Activated gamma-delta T cell (primary cell): Measurements from ENCODE around the gene YTHDF1.

Source experiments
- DNase-seq: peaks from one replicate; lab custom pipeline; 2025; lab: John Stamatoyannopoulos, UW

The YTHDF1 gene

DNA sequence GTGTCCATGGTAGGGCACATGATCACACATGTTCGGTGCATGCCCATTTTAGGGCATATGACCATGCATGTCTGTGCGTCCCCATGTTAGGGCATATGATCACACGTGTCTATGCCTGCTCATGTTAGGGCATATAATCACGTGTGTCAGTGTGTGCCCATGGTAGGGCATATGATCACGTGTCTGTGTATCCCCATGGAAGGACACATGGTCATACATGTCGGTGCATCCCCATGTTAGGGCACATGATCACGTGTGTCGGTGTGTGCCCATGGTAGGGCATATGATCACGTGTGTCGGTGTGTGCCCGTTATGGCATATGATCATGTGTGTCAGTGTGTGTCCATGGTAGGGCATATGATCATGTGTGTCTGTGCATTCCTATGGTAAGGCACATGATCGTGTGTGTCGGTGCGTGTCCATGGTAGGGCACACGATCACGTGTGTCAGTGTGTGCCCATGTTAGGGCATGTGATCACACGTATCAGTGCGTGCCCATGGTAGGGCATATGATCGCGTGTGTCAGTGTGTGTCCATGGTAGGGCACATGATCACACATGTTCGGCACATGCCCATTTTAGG is 30.6 kb downstream of the YTHDF1 start:
- DNase-seq = no peak

DNA sequence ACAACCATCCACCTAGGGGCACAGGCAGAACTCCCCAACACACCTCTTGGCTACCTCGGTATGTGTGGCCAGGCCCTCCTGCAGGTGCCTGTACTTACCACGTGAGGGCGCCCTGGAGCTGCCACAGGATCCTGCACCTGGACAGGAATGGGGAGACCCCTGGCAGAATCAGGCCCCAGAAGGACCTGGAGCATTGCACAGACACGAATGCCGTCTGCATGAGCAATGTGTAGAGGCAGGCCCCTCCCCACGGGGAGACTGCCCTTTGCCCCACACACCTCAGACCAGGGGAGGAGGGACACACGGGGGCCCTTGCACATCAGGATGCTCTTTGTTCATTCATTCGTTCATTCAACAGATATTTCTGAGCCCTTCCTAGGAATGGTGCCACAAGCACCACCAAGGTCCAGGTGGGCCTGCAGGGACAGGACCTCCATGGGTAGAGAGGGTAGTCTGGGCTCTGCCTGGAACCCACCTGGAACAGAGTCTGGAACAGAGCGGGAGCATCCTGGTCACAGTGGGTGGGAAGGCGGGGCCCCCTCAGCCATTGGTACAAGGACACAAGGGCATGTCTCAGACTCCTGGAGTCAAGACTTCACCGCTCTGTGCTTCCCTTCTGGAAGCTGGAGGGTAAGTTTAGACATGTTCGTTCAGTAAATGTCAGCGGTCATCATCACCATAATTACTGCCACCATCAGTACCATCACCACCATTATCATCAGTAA is 32.3 kb downstream of the YTHDF1 start:
- no peak for DNase-seq

DNA sequence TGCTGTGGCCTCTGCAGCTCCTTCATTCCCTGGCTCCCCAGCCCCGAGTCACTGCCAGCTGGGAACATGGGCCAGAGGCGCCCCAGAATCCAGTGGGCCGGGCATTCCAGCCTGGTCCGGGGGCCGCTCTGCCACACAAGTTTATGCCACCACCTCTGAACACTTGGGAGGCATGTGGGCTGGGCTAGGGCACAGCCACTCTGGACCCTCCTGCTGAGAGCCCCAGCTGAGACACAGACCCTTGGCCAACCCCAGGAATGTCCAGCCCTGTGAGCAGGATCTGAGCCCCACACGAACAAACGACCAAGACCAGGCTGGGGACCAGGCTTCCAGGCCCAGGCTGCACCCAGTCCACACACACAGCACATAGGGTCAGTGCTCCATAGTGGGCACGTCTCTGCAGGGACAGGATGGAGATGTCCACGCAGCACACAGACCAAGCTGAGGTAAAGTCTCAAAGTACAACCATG is 33.0 kb downstream of the YTHDF1 start:
- no peak for DNase-seq

DNA sequence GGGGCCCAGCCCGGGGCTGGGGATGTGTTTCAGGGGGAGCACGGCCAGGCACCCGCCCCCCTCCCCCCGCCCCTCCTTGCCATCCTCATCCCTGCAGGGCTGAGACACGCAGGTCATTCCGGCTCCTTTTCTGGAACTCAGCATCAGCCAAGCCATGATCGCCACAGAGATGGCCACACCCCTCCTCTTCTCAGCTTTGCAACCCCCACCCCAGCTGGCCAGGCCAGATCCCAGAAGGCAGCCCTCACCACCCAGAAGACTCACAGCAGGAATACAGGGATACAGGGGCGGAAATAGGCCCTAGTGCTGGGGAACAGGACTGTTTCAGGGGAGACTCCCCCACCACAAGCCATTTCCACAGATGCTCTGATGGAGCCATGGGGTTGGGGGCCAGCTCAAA is 33.5 kb downstream of the YTHDF1 start:
- DNase-seq = no peak

DNA sequence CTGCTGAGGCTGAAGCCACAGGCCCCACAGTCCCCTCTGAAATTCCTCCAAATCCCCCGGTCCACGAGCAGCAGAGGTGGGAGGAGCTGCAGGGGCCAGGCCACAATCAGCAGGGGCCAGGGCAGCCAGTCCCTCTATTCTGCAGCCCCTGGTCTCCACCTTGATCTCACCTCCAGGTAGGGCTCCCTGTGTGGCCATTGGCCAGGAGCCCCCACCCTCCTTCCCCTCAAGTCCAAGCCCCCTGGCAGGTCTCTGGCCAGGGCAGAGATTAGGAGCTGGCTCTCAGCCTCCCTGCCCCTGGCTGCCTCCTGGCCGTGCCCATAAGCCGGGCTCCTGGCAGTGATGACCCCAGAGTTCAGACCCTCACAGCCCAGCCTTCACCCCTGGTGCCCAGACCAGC is 34.7 kb downstream of the YTHDF1 start:
- no peak for DNase-seq

DNA sequence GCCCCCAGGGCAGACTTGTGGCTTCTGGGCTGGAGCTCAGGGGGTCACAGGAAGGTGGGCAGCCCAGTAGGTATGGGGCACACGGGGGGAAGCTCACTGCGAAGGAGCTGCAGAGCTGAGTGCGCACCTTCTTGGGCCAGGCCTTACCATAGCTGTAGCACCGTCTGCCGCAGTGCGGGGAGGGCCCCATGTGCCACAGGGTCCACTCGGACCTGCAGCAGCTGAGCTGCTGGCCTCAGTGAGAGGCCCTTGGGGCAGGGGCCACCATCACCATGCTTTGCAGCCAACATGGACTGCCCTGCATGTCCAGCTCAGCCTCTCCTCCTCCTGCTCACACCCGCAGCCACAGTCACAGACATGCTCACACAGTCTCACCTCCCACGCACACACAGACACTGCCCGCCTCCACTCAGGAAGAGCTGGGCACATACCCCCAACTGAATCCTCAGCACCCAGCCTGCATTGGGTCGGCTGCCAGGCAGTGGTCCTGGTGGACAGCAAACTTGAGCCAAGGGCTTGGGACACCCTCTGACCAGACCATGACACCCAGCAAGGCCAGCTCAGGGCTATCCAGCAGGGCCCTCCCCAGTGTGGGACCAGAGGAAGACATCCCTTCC is 35.3 kb downstream of the YTHDF1 start:
- no peak for DNase-seq

DNA sequence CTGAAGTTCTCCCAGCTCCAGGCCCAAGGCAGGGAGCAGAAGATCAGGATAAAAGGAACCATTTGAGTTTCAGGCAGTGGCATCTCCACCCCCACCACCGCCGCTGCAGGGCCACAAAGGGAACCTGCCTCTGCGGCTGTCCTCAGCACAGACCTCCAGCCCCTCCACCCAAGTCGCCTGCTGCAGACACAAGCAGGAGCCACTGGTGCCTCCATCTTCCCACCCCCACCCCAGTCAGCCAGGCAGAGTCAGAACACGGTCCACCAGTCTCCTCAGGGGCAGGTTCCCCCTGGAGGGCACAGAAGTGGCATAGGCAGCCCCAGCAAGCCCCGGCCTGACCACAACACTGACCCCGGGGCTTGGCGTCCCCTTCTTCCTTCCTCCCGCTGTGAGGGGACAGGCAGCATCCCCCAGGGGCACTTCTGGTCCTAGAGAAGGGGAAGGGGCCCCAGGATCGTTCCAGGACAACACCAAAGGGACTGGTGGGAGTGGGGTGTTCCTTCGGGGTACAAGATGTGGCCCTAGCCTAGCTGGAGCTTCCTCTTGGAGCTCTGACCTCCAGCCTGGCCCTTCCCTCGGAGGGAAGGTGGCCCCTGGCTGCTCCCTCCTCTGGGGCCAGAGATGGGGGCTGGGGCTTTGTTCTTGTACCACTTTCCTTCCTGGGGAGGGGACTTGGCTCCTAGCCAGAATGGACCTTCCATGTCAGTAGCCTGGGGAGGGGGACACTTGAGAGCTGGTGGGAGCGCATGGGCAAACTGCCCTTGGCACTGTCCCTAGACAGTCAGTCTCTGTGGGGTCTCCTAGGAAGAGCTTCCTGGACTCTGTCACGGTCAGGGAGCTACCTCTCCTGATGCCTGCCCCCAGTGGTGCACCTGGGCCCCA is 36.0 kb downstream of the YTHDF1 start:
- DNase-seq = no peak

DNA sequence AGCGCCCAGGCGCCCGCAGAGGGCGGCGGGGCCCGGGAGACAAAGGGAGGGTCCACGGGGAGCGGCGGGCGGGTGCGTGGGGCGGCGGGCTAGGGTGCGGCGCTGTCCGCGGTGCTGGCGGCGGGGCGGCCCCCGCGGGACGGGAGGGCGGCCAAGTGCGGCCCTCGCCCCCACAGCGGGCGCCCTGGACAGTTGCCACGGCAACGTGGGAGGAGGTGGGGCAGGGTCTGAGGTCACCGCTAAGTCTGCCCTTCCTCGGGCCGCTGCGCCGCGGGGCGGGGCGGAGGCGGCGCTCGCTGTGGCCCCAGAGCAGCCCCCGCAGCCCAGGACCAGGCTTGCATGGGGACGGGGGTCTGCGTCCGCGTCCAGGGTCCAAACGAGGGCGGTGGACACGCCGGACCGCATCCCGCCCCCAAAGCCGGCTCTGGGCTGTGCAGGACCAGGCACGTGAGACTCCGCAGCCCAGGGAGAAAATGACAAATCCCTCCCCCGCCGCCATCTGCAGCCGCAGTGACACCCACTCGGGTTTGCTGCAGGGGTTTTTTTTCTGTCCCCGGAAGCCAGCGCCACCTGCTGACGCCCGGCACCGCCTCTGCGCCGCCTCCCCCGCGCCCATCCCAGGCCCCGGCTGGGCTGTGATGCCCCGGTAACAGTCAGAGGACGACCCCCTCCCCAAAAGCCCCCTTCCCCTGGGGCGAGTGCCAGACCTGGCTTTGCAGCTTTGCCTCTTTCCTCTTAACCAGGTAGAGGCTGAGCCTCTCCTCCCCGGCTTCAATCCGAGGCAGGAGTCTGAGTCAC is 36.8 kb downstream of the YTHDF1 start:
- DNase-seq = peak; percentile 46

DNA sequence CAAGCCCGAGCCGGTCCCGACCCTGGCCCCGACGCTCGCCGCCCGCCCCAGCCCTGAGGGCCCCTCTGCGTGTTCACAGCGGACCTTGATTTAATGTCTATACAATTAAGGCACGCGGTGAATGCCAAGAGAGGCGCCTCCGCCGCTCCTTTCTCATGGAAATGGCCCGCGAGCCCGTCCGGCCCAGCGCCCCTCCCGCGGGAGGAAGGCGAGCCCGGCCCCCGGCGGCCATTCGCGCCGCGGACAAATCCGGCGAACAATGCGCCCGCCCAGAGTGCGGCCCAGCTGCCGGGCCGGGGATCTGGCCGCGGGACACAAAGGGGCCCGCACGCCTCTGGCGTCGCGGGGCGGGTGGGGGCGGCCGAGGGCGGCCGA is 37.5 kb downstream of the YTHDF1 start:
- DNase-seq = no peak

DNA sequence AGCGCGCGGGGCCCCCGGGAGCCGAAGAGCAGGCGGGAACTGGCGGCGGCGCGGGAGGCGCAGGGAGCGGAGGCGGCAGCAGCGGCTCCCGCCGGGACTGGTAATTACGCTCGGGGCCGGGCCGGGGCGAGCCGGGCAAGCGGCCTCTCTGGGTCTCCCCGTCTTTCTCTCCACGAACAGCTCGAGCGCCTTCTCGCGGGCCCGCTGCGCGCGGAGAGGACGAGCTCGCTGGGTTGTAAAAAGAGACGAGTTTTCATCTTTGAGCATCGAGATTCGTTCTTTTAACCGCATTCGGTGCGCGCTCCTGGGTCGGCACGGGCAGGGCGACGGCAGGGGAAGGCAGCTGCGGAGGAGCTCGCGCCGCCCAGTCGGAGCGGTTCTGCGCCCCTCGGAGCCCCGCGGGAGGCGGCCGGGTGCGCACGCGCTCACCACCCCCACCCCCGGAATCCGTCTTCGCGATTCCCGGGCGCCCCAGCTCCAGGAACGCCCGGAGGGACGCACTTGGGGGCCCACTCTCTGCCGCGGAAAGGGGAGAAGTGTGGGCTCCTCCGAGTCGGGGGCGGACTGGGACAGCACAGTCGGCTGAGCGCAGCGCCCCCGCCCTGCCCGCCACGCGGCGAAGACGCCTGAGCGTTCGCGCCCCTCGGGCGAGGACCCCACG is 38.0 kb downstream of the YTHDF1 start:
- DNase-seq = no peak

DNA sequence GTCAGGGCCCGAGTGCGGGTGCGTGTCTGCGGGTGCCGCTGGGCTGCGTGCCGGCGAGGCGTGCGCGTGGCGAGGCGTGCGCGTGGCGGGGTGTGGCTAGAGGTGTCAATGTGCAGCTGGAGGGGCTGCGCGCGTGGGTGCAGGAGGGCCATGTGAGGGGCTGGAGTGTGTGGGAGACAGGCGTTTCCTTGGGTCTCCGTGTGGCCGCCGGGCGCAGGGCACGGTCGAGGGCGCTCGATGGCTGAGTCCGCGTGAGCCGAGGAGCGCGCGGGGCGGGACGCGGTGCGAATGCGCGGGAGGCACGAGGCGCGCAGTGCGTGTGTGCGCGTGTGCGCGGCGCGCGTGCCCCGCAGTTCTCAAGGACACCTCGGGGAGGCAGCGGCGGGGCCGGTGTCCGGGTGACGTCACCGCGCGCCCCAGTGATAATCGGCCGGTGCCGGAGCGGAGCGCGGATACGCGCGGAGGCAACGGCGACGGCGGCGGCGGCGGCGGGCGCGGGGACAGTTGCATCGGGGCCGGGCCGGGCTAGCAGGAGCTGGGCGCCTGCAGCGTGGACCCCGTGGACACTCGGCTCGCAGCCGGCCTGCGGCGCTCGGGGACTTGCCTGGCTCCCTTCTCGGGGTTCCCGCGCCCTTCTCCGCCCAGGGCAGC is 38.7 kb downstream of the YTHDF1 start:
- no peak for DNase-seq

DNA sequence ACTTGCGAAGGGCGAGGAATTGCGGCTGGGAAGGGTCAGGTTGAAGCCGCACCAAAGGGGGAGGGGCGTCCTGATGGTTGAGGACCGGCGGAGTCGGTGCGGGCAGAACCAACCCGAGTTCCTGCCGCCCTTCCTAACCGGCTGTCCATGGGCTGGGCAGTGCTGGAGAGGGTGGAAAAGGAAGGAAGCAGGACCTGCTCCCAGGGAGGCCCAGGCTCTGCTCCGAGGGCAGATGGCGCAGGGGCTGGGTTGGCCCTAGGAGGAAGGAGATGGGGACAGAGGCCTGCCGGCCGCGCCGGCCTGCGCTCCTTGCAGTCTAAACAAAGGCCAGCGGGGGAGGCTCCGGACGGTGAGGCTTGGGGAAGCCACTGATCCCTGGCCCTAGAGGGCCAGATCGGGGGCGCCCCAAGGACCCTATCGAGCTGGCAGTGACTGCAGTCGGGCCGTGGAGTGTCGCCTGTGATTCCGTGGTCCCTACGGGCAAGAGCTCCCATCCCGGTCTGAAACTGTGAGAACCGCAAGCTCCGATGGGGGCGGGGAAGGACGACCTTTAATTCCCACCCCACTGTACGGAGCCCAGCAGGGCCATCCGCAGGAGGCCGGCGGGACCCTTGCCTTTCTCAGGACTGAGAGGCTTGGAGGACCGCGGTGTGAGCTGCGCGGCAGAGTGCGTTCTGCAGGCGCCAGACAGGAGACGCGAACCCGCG is 39.4 kb downstream of the YTHDF1 start:
- DNase-seq = no peak

DNA sequence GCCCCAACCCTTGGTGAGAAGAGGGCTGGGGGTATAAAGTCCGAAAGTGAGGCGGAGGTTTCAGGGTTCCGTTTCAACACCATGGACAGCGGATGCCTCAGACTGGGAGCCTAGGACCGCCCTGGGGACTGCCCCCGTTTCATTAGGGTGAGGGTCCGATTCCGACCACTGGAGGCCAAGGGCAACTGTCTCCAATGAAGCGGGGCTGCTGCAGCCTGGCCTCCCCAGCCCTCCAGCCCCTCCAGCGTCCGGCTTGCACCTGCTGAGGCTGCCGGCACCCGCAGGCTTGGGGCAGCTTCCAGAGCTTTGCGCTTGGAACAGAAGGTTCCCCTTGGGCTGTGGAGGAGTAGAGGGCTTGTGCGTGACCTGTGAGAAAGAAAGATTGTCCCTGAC is 39.9 kb downstream of the YTHDF1 start:
- no peak for DNase-seq

DNA sequence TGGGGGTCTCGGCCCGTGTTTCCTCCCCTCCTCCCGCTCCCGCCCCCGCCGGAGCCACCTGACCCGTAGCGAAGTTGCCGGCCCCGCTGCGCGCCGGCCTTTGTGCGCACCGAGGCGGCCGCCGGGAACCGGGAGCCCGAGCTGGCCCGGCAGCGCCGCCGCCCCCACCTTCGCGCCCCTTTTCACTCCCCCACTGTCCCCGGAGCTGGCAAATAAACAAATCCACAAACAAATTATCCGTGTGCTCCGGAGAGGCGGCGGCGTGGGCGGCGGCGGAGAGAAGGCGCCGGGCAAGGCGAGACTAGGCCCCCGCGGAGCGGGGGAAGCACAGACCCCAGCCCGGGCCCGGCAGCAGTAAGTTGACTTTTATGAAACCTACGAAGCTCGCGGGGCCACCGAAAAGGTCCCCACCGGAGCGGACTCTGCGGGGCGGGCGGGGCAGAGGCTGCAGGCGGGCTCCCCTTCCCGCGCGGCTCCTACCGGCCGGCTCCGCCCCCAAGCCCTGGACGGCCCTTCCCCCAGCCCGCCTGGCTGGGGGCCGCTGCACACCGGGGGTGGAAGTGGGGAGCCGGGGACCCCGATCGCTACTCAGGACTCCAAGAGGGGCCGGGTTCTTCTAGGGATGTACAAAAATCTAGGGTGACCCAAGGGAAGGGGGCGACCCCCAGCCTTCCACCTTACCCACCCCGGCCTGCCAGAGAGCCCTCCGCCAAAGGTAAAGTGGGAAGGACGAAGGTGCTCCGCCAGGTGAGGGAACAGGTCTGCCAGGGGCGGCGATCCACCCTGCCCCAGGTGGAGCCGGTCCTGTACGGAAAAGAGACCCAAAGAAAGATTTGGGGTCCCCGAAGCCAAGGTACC is 40.7 kb downstream of the YTHDF1 start:
- no peak for DNase-seq

DNA sequence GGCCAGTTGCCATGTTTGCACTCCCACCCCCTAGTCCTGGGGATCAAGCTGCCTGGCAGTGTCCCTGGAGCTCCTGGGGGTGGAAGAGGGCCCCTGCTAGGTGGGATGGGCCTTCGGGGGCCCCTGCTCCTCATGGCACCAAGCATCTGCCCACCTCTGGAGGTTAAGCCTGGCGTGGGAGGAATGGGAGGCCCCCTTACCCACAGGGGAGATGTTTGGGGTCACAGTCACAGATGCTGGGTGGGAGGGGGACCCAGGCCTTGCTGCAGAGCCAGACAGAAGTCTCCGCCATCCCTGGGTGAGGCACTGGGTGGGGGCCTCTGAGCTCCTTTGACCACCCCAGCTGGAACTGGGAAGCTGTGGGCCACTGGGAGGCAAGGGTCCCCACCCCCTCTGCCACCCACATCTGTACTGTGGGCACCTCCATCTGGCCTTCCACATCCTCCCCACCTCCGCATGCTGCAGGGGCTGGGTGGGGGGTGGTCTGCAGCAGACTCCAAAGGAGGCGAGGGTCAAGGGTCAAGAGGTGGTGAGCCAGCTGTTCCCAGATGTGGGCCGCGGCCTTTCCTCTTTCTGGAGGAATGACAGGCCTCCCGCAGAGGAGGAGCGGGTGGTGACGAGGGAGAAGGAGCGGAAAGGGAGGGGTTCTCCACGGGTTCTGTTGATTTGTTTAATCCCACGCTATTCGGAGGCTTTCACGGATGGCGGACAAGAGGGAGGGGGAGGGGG is 41.5 kb downstream of the YTHDF1 start:
- DNase-seq = no peak

DNA sequence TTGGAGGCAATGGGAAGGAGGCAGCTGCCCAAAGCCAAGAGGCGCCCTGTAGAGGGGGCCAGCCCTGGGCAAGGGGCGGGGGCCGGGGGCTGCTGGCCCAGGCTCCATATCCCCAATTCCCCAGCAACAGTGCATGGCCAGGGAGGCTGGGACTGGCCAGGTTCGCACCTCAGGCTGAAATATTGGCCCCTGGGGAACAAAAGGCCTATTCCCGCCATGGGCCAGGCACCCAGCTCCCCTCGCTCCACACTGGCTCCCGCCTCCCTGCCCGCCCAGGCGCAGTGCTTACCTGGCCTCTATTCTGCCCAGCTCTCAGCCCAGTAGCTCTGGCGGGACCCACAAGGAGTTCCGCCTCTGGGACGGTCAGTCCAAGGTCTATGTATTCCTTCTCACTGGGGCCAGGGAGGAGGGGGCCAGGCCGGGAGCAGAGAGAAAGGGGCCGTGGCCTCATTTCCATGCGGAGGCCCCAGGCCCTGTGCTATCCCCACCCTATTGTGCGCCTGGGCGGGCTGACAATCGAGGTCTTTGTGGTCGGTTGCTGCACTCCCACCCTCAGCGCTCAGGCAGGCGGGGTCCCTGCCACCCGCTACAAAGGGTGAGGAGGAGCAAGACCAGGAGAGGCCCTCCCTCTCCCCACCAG is 42.3 kb downstream of the YTHDF1 start:
- no peak for DNase-seq

DNA sequence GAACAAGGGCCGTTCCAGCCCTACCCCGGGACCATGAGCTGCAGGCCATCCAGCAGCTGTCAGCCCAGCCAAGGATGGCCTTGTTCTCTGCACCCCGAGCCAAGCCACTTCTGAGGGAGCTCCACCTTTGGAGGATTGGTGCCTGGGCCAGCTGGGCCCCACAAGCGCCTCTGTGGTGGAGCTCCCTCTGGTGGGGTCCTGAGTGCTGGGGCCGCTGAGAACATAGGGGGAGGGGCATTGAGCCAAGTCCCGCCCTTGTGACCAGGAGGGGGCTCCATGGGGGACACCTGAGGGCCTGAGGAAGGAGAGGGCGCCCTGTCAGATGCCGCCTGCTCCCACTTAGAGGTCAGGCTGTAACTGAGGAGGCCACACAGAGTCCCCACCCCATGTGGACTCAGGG is 43.2 kb downstream of the YTHDF1 start:
- no peak for DNase-seq

DNA sequence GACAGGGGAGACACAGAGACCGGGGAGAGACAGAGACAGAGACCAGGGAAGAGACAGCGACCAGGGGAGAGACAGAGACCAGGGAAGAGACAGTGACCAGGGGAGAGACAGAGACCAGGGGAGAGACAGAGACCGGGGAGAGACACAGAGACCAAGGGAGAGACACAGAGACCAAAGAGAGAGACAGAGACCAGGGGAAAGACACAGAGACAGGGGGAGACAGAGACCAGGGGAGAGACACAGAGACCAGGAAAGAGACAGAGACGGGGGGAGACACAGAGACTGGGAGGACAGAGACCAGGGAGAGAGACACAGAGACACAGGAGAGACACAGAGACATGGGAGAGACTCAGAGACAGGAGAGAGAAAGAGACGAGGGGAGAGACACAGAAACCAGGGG is 43.9 kb downstream of the YTHDF1 start:
- DNase-seq = no peak
